Duodenal mucosa (tissue), 2 donors: ENCODE measurements around the gene USP47.

Experiments
- H3K27ac ChIP-seq: one replicate; pipeline ENCODE4 v1.7.0; 2013; ENCODE audit warnings: low read depth, low read length
- H3K27me3 ChIP-seq, 2 donors: one replicate each; pipeline ENCODE4 v1.7.0; 2013; ENCODE audit warnings: low read length in 2 of 2, control low read depth in 1 of 2; ENCODE audit not compliant: insufficient read depth in 2 of 2, control insufficient read depth in 1 of 2
- H3K36me3 ChIP-seq, 2 donors: one replicate each; pipeline ENCODE4 v1.7.0; 2013; ENCODE audit warnings: low read length in 2 of 2, control low read depth in 1 of 2; ENCODE audit not compliant: insufficient read depth in 2 of 2, control insufficient read depth in 1 of 2
- H3K4me1 ChIP-seq, 2 donors: one replicate each; pipeline ENCODE4 v1.7.0; 2013; ENCODE audit warnings: low read length in 2 of 2, control low read depth in 1 of 2; ENCODE audit not compliant: insufficient read depth in 2 of 2, control insufficient read depth in 1 of 2
- H3K4me3 ChIP-seq, 2 donors: one replicate each; pipeline ENCODE4 v1.7.0; 2013; ENCODE audit warnings: low read length in 2 of 2, low read depth in 1 of 2
- H3K9ac ChIP-seq, 2 donors: one replicate each; pipeline ENCODE4 v1.7.0; 2013; ENCODE audit warnings: low read length in 2 of 2, low read depth in 1 of 2
- H3K9me3 ChIP-seq, 2 donors: one replicate each; pipeline ENCODE4 v1.7.0; 2013; ENCODE audit warnings: low read length in 2 of 2, control low read depth in 1 of 2; ENCODE audit not compliant: control insufficient read depth in 1 of 2

Gene USP47

GRCh38 chr11:11993839-11994238, 152.1 kb downstream of the USP47 start:
- Histone ChIP-seq H3K27ac (no peak overlapping the region), H3K4me3 (no peak overlapping the region), H3K4me1 (peaks cover 0 to 6% of the 10 kb centered on the region in 2 donors), H3K9me3 (no peaks in the 10 kb centered on the region), H3K9ac (no peak overlapping the region), H3K27me3 (no peaks in the 10 kb centered on the region), H3K36me3 (no peaks in the 10 kb centered on the region)

DNA sequence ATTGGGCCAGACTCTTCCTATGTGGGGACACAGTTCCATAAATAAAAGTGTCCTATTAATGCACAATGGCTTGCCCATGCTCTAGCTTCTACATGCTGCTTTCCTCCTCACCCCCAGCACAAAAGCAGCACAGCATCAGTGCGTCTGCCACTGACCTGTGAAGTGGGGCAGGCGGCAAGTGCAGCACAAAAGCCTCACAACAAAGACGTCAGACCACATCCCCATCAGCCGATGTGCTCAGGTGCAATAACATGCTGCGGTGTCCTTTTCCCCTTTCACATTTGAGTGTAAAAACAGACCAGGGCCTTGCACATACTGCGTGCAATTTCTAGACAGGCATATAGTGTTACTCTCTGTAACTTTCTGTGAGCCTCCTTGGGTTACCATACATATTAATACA, 153.8 kb downstream of the USP47 start:
- H3K27ac ChIP-seq, result no peak overlapping the region
- H3K9ac ChIP-seq, result no peak overlapping the region
- H3K27me3 ChIP-seq, result no peaks in the 10 kb centered on the region
- no peaks in the 10 kb centered on the region for H3K9me3 ChIP-seq
- H3K4me1 ChIP-seq, result peaks cover 0 to 6% of the 10 kb centered on the region in 2 donors
- H3K4me3 ChIP-seq, result no peak overlapping the region
- H3K36me3 ChIP-seq, result no peaks in the 10 kb centered on the region

DNA sequence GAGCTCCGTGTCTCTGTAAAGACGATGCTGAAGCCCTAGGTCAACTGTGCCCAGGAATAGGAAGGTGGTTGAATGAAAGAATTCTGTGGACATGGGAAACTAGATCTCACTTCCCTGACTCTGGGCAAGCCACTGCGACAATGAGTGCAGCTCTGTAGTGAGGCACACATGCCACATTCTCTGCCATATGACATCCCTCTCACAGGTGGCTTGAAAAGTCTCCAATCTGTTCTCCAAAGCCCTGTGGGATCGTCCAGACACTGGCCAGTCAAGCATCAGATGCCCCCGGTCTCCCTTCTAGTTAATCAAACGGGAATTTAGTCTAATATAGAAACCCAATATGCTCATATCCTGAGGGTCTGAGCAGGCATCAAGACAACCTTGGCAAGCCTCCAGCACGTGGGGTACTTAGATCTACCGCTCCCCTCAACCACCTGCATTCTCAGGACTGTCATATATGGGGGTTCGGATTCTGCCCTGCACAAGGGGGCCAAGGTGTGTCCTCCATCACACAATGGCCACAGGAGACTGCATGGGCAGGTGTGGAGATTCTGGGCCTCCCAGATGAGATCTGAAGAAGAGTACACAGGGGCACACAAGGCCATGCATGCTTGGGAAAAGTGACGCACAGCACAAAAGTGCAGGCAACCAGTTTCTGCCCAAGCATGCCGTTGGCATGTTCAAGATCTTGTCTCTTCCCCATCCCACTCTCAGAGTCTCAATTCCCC, 154.7 kb downstream of the USP47 start:
- no peaks in the 10 kb centered on the region for H3K9me3 ChIP-seq
- H3K9ac ChIP-seq, result no peak overlapping the region
- no peaks in the 10 kb centered on the region for H3K36me3 ChIP-seq
- H3K4me1 ChIP-seq, result peaks cover 0 to 6% of the 10 kb centered on the region in 2 donors
- H3K4me3 ChIP-seq, result no peak overlapping the region
- no peak overlapping the region for H3K27ac ChIP-seq
- peaks cover 0 to 3% of the 10 kb centered on the region in 2 donors for H3K27me3 ChIP-seq

DNA sequence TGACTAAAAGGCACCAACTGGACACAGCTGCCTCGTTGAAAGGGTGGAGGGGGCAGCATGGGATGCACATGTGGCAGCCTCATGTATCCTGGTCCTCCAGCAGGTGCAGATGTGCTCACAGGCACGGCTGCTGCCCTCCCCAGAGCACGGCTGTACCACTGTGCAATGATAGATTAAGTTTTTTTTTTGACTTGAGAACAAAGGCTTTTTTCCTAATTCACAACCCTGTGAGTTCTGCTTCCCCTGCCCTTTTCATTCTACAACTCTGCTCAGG, 155.2 kb downstream of the USP47 start:
- Histone ChIP-seq H3K27ac (no peak overlapping the region), H3K4me3 (no peak overlapping the region), H3K36me3 (no peaks in the 10 kb centered on the region), H3K9ac (no peak overlapping the region), H3K27me3 (peaks cover 0 to 4% of the 10 kb centered on the region in 2 donors), H3K4me1 (peaks cover 0 to 6% of the 10 kb centered on the region in 2 donors), H3K9me3 (no peaks in the 10 kb centered on the region)

GRCh38 chr11:11998091-11998781, 156.5 kb downstream of the USP47 start:
- H3K4me1 ChIP-seq, result peaks cover 0 to 6% of the 10 kb centered on the region in 2 donors
- no peak overlapping the region for H3K9ac ChIP-seq
- H3K27me3 ChIP-seq, result peaks cover 0 to 4% of the 10 kb centered on the region in 2 donors
- H3K27ac ChIP-seq, result no peak overlapping the region
- no peaks in the 10 kb centered on the region for H3K36me3 ChIP-seq
- no peaks in the 10 kb centered on the region for H3K9me3 ChIP-seq
- H3K4me3 ChIP-seq, result peak overlapping the region; percentile 37 to 47

GRCh38 chr11:12001186-12001585, 159.4 kb downstream of the USP47 start:
- Histone ChIP-seq H3K9ac (no peak overlapping the region), H3K27ac (no peak overlapping the region), H3K4me1 (peaks cover 0 to 6% of the 10 kb centered on the region in 2 donors), H3K36me3 (no peaks in the 10 kb centered on the region), H3K4me3 (no peak overlapping the region), H3K27me3 (peaks cover 5 to 18% of the 10 kb centered on the region in 2 donors), H3K9me3 (no peaks in the 10 kb centered on the region)

GRCh38 chr11:12003336-12003735, 161.6 kb downstream of the USP47 start:
- Histone ChIP-seq H3K27ac (no peak overlapping the region), H3K36me3 (no peaks in the 10 kb centered on the region), H3K9me3 (no peaks in the 10 kb centered on the region), H3K9ac (no peak overlapping the region), H3K4me1 (peaks cover 2 to 4% of the 10 kb centered on the region in 2 donors), H3K4me3 (no peak overlapping the region), H3K27me3 (peaks cover 25 to 34% of the 10 kb centered on the region in 2 donors)

DNA sequence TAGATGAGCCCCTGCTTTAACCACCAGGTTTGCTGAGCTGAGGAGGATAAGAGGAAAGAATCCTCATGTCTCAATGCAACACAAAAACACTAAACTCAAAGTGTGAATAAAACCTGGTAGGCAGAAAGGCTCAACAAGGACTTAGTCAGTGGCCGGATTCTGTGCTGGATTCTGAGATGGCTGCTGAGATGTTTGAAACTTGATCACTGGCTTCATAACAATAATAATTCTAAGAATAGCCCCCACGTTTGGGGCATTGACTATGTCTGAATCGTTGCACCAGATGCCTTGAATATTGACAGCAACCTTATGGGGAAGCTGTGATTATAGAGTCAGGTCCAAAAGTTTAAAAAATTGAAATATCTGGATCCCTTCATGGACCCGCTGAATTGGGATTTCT, 162.0 kb downstream of the USP47 start:
- no peak overlapping the region for H3K27ac ChIP-seq
- H3K9ac ChIP-seq, result no peak overlapping the region
- no peaks in the 10 kb centered on the region for H3K9me3 ChIP-seq
- no peaks in the 10 kb centered on the region for H3K36me3 ChIP-seq
- peaks cover 25 to 36% of the 10 kb centered on the region in 2 donors for H3K27me3 ChIP-seq
- H3K4me3 ChIP-seq, result no peak overlapping the region
- peaks cover 0 to 4% of the 10 kb centered on the region in 2 donors for H3K4me1 ChIP-seq

DNA sequence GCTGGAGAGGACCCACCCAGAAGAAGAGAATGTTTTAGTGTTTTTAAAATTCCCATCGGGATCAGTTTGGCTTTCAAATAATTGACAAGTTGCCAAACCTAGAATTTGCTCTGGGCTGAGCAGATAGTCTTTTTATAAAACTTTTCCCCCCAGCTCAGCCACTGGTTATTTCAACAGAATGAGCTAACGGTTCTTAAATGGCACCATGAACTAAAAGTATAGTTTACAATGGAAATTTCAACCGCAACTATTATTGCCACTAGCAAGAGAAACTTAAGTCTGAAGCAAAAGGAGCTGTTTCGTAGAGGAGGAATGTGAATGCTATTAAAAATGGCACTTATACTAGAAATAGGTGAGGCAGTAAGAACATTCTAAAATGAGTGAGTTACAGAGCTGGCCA, 163.3 kb downstream of the USP47 start:
- Histone ChIP-seq H3K27ac (peak overlapping the region; percentile 43), H3K27me3 (peaks cover 32 to 45% of the 10 kb centered on the region in 2 donors), H3K4me1 (peaks cover 0 to 4% of the 10 kb centered on the region in 2 donors), H3K36me3 (no peaks in the 10 kb centered on the region), H3K4me3 (no peak overlapping the region), H3K9me3 (no peaks in the 10 kb centered on the region), H3K9ac (no peak overlapping the region)

- H3K4me1 ChIP-seq, result peaks cover 0 to 4% of the 10 kb centered on the region in 2 donors
- peaks cover 36 to 49% of the 10 kb centered on the region in 2 donors for H3K27me3 ChIP-seq
- peak overlapping the region; percentile 43 for H3K27ac ChIP-seq
- H3K4me3 ChIP-seq, result no peak overlapping the region
- no peaks in the 10 kb centered on the region for H3K9me3 ChIP-seq
- H3K36me3 ChIP-seq, result no peaks in the 10 kb centered on the region
- H3K9ac ChIP-seq, result no peak overlapping the region
Measured at GRCh38 chr11:12005476-12005875, 163.7 kb downstream of the USP47 start.
